Vagina (tissue), 2 donors: ENCODE measurements around the gene COQ8A. TPM values are rescaled to one million over a fixed set of nuclear protein-coding genes. Genes with fewer than 3 reads are reported as not detected.

Experiments
- DNase-seq, 2 donors: peaks; one replicate each; pipeline ENCODE4 v3.0.0-alpha.2; 2017; ENCODE audit errors: extremely low spot score in 2 of 2
- H3K27ac ChIP-seq: fragments of 200-600 bp; sonication (generic); one replicate; pipeline ENCODE4 v1.5.1; 2019
- H3K27me3 ChIP-seq: fragments of 200-600 bp; sonication (generic); one replicate; pipeline ENCODE4 v1.5.1; 2019
- H3K36me3 ChIP-seq, 2 donors: fragments of 200-600 bp; sonication (generic); one replicate each; pipeline ENCODE4 v1.5.1; 2017 to 2019
- H3K4me1 ChIP-seq: fragments of 200-600 bp; sonication (generic); one replicate; pipeline ENCODE4 v1.5.1; 2019
- H3K4me3 ChIP-seq, 2 donors: fragments of 200-600 bp; sonication (generic); 1 replicate in 1 of 2; 2 replicates in 1 of 2; pipeline ENCODE4 v1.5.1; 2016 to 2019
- H3K9me3 ChIP-seq: fragments of 200-600 bp; sonication (generic); one replicate; pipeline ENCODE4 v1.5.1; 2019
- CTCF ChIP-seq, 3 experiments: fragments of 450-650 bp in 2 of 3; fragments of 200-600 bp in 1 of 3; sonication (generic) in 1 of 3; IDR thresholded peaks; one replicate each; pipeline ENCODE4 v1.5.1; 2017 to 2019; ENCODE audit warnings: antibody characterized with exemption in 3 of 3, mild to moderate bottlenecking in 2 of 3, moderate library complexity in 2 of 3
- POLR2A ChIP-seq, 2 donors: fragments of 450-650 bp; IDR thresholded peaks; one replicate each; pipeline ENCODE4 v1.6.1; 2017; ENCODE audit warnings: antibody characterized with exemption in 2 of 2, mild to moderate bottlenecking in 2 of 2, moderate library complexity in 2 of 2
- POLR2AphosphoS5 ChIP-seq, 2 donors: sonication (generic); formaldehyde crosslinking; IDR thresholded peaks; one replicate each; pipeline ENCODE4 v1.9.0; 2017; ENCODE audit warnings: antibody characterized with exemption in 2 of 2, mild to moderate bottlenecking in 2 of 2, low read depth in 1 of 2; ENCODE audit not compliant: insufficient read depth in 1 of 2
- intact Hi-C: fragments of 100-400 bp; cut with DNase I; formaldehyde crosslinking; loops from one replicate; pipeline ENCODE4 v1.15.1; 2023
- total RNA-seq: library from RNA; depleted of rRNA; stranded (reverse); fragments of >200 nt; gene quantifications from one replicate; pipeline ENCODE4 v1.2.3, GENCODE V29; 2016

Gene COQ8A
- total RNA-seq, 1 donor from 2014 or later = 44.9 TPM

GRCh38 chr1:226901421-226901820 lies 38.7 kb upstream of the COQ8A start:
- no peak for DNase-seq
- Histone ChIP-seq H3K4me1 (peaks cover 7% of the 10 kb centered on the region), H3K36me3 (peaks cover 0 to 11% of the 10 kb centered on the region in 2 donors), H3K4me3 (no peak overlapping the region), H3K27me3 (no peaks in the 10 kb centered on the region), H3K27ac (no peak overlapping the region), H3K9me3 (no peaks in the 10 kb centered on the region)
- intact Hi-C loops = no loop called here
- TF ChIP-seq POLR2A (IDR thresholded peaks at IDR 0.05) (no peak), CTCF (IDR thresholded peaks at IDR 0.05) (no peak), POLR2AphosphoS5 (IDR thresholded peaks at IDR 0.05; ENCODE audit: insufficient read depth in 1 of 2, low read depth in 1 of 2) (no peak)

- H3K36me3 ChIP-seq = peaks cover 0 to 11% of the 10 kb centered on the region in 2 donors
- H3K27me3 ChIP-seq = no peaks in the 10 kb centered on the region
- H3K4me3 ChIP-seq = no peak overlapping the region
- intact Hi-C loops = no loop called here
- no peaks in the 10 kb centered on the region for H3K9me3 ChIP-seq
- H3K27ac ChIP-seq = no peak overlapping the region
- no peak for DNase-seq
- peaks cover 7% of the 10 kb centered on the region for H3K4me1 ChIP-seq
- TF ChIP-seq POLR2A (IDR thresholded peaks at IDR 0.05) = no peak
- no peak for TF ChIP-seq POLR2AphosphoS5 (IDR thresholded peaks at IDR 0.05; ENCODE audit: insufficient read depth in 1 of 2, low read depth in 1 of 2)
- TF ChIP-seq CTCF (IDR thresholded peaks at IDR 0.05) = no peak
Observed at GRCh38 chr1:226902601-226903000, 37.5 kb upstream of the COQ8A start.

- DNase-seq = no peak
- peaks cover 0 to 11% of the 10 kb centered on the region in 2 donors for H3K36me3 ChIP-seq
- H3K27me3 ChIP-seq = no peaks in the 10 kb centered on the region
- H3K4me3 ChIP-seq = no peak overlapping the region
- H3K9me3 ChIP-seq = no peaks in the 10 kb centered on the region
- peak overlapping the region; percentile 16 for H3K27ac ChIP-seq
- intact Hi-C loops = no loop called here
- peaks cover 7% of the 10 kb centered on the region for H3K4me1 ChIP-seq
- TF ChIP-seq CTCF (IDR thresholded peaks at IDR 0.05) (no peak), POLR2AphosphoS5 (IDR thresholded peaks at IDR 0.05; ENCODE audit: insufficient read depth in 1 of 2, low read depth in 1 of 2) (no peak), POLR2A (IDR thresholded peaks at IDR 0.05) (no peak)
Observed at GRCh38 chr1:226903819-226904716, 36.0 kb upstream of the COQ8A start.

- no peaks in the 10 kb centered on the region for H3K9me3 ChIP-seq
- no peak overlapping the region for H3K4me3 ChIP-seq
- no peaks in the 10 kb centered on the region for H3K27me3 ChIP-seq
- intact Hi-C loops = no loop called here
- TF ChIP-seq POLR2AphosphoS5 (IDR thresholded peaks at IDR 0.05; ENCODE audit: insufficient read depth in 1 of 2, low read depth in 1 of 2) = no peak
- TF ChIP-seq CTCF (IDR thresholded peaks at IDR 0.05) = no peak
- TF ChIP-seq POLR2A (IDR thresholded peaks at IDR 0.05) = no peak
- H3K4me1 ChIP-seq = peaks cover 7% of the 10 kb centered on the region
- H3K36me3 ChIP-seq = peaks cover 0 to 4% of the 10 kb centered on the region in 2 donors
- no peak for DNase-seq
- no peak overlapping the region for H3K27ac ChIP-seq
Observed at GRCh38 chr1:226904772-226905171, 35.3 kb upstream of the COQ8A start.

GRCh38 chr1:226908419-226908818 lies 31.7 kb upstream of the COQ8A start:
- DNase-seq = no peak
- no peak overlapping the region for H3K27ac ChIP-seq
- intact Hi-C loops = no loop called here
- TF ChIP-seq POLR2AphosphoS5 (IDR thresholded peaks at IDR 0.05; ENCODE audit: insufficient read depth in 1 of 2, low read depth in 1 of 2) (no peak), POLR2A (IDR thresholded peaks at IDR 0.05) (no peak), CTCF (IDR thresholded peaks at IDR 0.05) (no peak)
- H3K4me1 ChIP-seq = peaks cover 6% of the 10 kb centered on the region
- no peaks in the 10 kb centered on the region for H3K9me3 ChIP-seq
- H3K4me3 ChIP-seq = no peak overlapping the region
- no peaks in the 10 kb centered on the region for H3K27me3 ChIP-seq
- H3K36me3 ChIP-seq = no peaks in the 10 kb centered on the region
